Type B pancreatic cell (in vitro differentiated cells): ENCODE data around the gene TEX2. TPM values are rescaled to one million over a fixed set of nuclear protein-coding genes. Genes with fewer than 3 reads are reported as not detected.
A peak's percentile ranks its signal among the peaks of the same experiment; 100 is the strongest.
"Not testable (repeated sequence)": the region's sequence is repeated elsewhere in the genome, so short reads cannot be mapped to it uniquely, and the experiment has no call there.

Experiments
- DNase-seq: peaks from one replicate; pipeline ENCODE4 v3.0.0; 2021; ENCODE audit warnings: mixed read lengths; ENCODE audit not compliant: unreplicated experiment; ENCODE audit errors: extremely low spot score
- H3K27ac Mint-ChIP-seq: 2 replicates; pipeline ENCODE4 v1.8.0; 2021; ENCODE audit warnings: mild to moderate bottlenecking, mixed read lengths
- H3K27me3 Mint-ChIP-seq: 2 replicates; pipeline ENCODE4 v1.8.0; 2021; ENCODE audit warnings: mixed read lengths
- H3K36me3 Mint-ChIP-seq: 2 replicates; pipeline ENCODE4 v1.8.0; 2021; ENCODE audit warnings: mixed read lengths
- H3K4me1 Mint-ChIP-seq: one replicate; pipeline ENCODE4 v1.8.0; 2021; ENCODE audit warnings: mixed read lengths; ENCODE audit not compliant: unreplicated experiment
- H3K4me3 Mint-ChIP-seq: 2 replicates; pipeline ENCODE4 v1.8.0; 2021; ENCODE audit warnings: mild to moderate bottlenecking, mixed read lengths
- H3K9me3 Mint-ChIP-seq: 2 replicates; pipeline ENCODE4 v1.8.0; 2021; ENCODE audit warnings: mixed read lengths
- CTCF ChIP-seq: fragments of 200-600 bp; sonication (generic); conservative IDR thresholded peaks from 2 replicates; pipeline ENCODE4 v1.5.0; 2021; ENCODE audit warnings: antibody characterized with exemption, mild to moderate bottlenecking
- total RNA-seq: library from RNA; stranded (reverse); gene quantifications from 2 replicates; pipeline ENCODE4 v1.2.1, GENCODE V29; 2021; ENCODE audit warnings: low replicate concordance

The TEX2 gene
- total RNA-seq, 1 donor from 2014 or later, result 23.3 TPM

GRCh38 chr17:64170286-64170685 is 92.8 kb downstream of the TEX2 start:
- TF ChIP-seq CTCF, result no peak
- Mint-ChIP-seq H3K36me3 (peaks cover 31% of the 10 kb centered on the region), H3K9me3 (peaks cover 6% of the 10 kb centered on the region), H3K27me3 (no peaks in the 10 kb centered on the region), H3K4me1 (peaks cover 10% of the 10 kb centered on the region), H3K27ac (no peak overlapping the region), H3K4me3 (no peak overlapping the region)
- DNase-seq, result no peak

- H3K27ac Mint-ChIP-seq, H3K9me3 Mint-ChIP-seq, H3K4me1 Mint-ChIP-seq, H3K27me3 Mint-ChIP-seq, H3K4me3 Mint-ChIP-seq, DNase-seq: not testable (repeated sequence)
- H3K36me3 Mint-ChIP-seq, result peaks cover 31% of the 10 kb centered on the region
These were observed 95.4 kb downstream of the TEX2 start for GRCh38 chr17:64167666-64168065.

DNA sequence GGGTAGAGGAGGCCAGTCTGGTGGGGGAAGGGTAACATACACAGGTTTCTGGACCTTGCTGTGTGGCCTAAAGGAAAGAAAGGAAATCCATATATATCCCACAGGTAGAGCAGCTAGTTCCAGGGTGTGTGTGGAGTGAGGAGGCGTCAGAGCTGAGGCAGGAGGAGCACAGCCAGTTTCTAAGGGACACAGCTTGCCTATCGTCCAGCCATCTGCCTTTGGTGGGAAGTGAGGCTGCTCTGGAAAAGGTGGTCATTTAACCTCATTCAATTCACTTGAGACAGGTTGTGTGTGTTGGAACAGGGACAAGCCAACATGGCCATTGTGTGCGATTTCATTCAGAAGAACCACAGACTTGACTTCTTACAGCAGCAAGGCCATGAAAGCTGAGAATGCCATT is 96.2 kb downstream of the TEX2 start:
- Mint-ChIP-seq H3K4me1 (peaks cover 8% of the 10 kb centered on the region), H3K4me3 (no peak overlapping the region), H3K27ac (peak overlapping the region; percentile 33), H3K27me3 (no peaks in the 10 kb centered on the region), H3K36me3 (peaks cover 28% of the 10 kb centered on the region), H3K9me3 (peaks cover 6% of the 10 kb centered on the region)
- no peak for TF ChIP-seq CTCF
- no peak for DNase-seq

DNA sequence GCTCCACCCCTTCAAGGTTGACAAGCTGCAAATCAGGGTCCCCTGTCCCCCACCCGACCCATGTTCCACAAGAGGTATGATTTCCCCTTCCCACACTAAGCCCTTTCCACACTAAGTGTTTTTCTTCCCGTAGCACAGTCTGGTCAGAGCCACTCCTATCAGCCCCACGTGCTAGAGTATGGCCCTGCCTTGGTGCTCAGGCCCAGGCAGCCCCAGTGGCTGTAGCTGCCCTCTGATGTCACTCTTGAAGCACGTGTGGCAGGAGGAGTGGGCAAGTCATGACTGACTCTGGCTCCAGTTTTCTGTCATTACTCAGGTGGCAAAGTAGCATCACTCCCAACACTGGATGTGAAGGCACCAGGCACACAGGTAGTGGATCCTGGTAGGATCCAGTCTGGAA is 97.7 kb downstream of the TEX2 start:
- H3K4me1 Mint-ChIP-seq, result peaks cover 17% of the 10 kb centered on the region
- no peaks in the 10 kb centered on the region for H3K9me3 Mint-ChIP-seq
- no peak overlapping the region for H3K27ac Mint-ChIP-seq
- no peaks in the 10 kb centered on the region for H3K27me3 Mint-ChIP-seq
- peaks cover 27% of the 10 kb centered on the region for H3K36me3 Mint-ChIP-seq
- no peak overlapping the region for H3K4me3 Mint-ChIP-seq
- no peak for DNase-seq
- no peak for TF ChIP-seq CTCF

- no peak for DNase-seq
- Mint-ChIP-seq H3K4me1 (peaks cover 17% of the 10 kb centered on the region), H3K27me3 (no peaks in the 10 kb centered on the region), H3K36me3 (peaks cover 20% of the 10 kb centered on the region), H3K9me3 (no peaks in the 10 kb centered on the region), H3K4me3 (no peak overlapping the region), H3K27ac (peak overlapping the region; percentile 55)
- TF ChIP-seq CTCF, result no peak
These were observed 98.3 kb downstream of the TEX2 start for GRCh38 chr17:64164596-64165285.

GRCh38 chr17:64163468-64163867 is 99.6 kb downstream of the TEX2 start:
- DNase-seq, result no peak
- peaks cover 20% of the 10 kb centered on the region for H3K36me3 Mint-ChIP-seq
- H3K27me3 Mint-ChIP-seq, result no peaks in the 10 kb centered on the region
- H3K4me3 Mint-ChIP-seq, result no peak overlapping the region
- peaks cover 23% of the 10 kb centered on the region for H3K4me1 Mint-ChIP-seq
- TF ChIP-seq CTCF, result no peak
- H3K9me3 Mint-ChIP-seq, result no peaks in the 10 kb centered on the region
- peak overlapping the region; percentile 82 for H3K27ac Mint-ChIP-seq
